ENCODE results near the gene GRIN2C.

DNA sequence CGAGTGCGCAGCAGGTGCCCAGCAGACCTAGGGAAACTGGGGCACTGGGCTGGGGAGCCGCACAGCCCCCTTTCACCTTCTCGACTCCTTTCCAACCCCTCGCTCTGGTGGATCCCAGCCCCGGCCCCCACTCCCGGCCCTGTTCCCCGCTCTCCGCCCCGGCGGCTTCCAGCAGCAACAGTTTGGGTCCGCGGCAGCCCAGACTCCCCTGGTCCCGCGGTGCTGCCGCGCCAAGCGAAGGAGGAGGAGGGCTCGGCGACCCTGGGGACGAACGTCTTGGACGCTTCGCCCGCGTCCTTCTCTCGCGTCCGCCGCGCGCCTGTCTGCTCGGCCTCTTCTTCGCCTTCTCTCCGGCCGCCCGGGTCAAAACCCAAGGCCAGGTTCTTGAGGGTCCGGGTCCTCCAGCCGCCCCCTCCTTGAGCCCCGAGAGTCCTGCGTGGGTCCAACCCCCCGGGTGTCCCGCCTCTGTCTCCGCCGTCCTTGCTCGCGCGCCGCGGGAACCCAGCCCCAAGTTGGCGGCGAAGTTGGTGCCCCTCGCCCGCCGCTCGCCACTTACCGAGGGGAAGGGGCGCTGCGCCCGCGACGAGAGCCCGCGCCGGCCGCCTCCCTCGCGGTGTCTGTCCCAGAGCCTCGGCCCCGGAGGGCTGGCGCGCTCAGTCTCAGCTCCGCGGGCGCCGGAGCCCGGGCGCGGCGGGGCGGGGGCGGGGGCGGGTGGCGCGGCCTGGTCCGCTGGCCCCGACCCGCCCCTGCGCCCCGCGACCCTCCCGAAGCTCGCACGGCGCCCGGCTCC, 1.4 kb upstream of the GRIN2C start:
- TF ChIP-seq ZFX (CRISPR knock-in tag; IDR thresholded peaks at IDR 0.05) (no peak), SAP30 (IDR thresholded peaks at IDR 0.05; ENCODE audit: borderline replicate concordance, insufficient read depth, low read depth, low read length, poor library complexity, severe bottlenecking) (no peak), ZEB2 (IDR thresholded peaks at IDR 0.05) (no peak), NRF1 (conservative IDR thresholded peaks at IDR 0.05 in 1 of 2, IDR thresholded peaks at IDR 0.05 in 1 of 2) (no peak), BDP1 (IDR thresholded peaks at IDR 0.05; ENCODE audit: insufficient read depth, insufficient read length) (no peak), ZNF24 (IDR thresholded peaks at IDR 0.05) (no peak), ZNF766 (CRISPR knock-in tag; conservative IDR thresholded peaks at IDR 0.05) (no peak), CEBPB (tag; IDR thresholded peaks at IDR 0.05) (no peak), ZNF134 (CRISPR knock-in tag; conservative IDR thresholded peaks at IDR 0.05) (no peak), HCFC1 (IDR thresholded peaks at IDR 0.05; ENCODE audit: low read depth, low read length) (no peak)
- TF ChIP-seq, protein P1, sequence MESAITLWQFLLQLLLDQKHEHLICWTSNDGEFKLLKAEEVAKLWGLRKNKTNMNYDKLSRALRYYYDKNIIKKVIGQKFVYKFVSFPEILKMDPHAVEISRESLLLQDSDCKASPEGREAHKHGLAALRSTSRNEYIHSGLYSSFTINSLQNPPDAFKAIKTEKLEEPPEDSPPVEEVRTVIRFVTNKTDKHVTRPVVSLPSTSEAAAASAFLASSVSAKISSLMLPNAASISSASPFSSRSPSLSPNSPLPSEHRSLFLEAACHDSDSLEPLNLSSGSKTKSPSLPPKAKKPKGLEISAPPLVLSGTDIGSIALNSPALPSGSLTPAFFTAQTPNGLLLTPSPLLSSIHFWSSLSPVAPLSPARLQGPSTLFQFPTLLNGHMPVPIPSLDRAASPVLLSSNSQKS (CRISPR knock-in tag; IDR thresholded peaks at IDR 0.05) = no peak
- TF ChIP-seq, protein P2, sequence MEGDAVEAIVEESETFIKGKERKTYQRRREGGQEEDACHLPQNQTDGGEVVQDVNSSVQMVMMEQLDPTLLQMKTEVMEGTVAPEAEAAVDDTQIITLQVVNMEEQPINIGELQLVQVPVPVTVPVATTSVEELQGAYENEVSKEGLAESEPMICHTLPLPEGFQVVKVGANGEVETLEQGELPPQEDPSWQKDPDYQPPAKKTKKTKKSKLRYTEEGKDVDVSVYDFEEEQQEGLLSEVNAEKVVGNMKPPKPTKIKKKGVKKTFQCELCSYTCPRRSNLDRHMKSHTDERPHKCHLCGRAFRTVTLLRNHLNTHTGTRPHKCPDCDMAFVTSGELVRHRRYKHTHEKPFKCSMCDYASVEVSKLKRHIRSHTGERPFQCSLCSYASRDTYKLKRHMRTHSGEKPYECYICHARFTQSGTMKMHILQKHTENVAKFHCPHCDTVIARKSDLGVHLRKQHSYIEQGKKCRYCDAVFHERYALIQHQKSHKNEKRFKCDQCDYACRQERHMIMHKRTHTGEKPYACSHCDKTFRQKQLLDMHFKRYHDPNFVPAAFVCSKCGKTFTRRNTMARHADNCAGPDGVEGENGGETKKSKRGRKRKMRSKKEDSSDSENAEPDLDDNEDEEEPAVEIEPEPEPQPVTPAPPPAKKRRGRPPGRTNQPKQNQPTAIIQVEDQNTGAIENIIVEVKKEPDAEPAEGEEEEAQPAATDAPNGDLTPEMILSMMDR (IDR thresholded peaks at IDR 0.05 in 2 of 3, conservative IDR thresholded peaks at IDR 0.05 in 1 of 3; ENCODE audit: insufficient read depth in 2 of 3, low read depth in 1 of 3, low read length in 3 of 3) = no peak
- TF ChIP-seq, protein P3, sequence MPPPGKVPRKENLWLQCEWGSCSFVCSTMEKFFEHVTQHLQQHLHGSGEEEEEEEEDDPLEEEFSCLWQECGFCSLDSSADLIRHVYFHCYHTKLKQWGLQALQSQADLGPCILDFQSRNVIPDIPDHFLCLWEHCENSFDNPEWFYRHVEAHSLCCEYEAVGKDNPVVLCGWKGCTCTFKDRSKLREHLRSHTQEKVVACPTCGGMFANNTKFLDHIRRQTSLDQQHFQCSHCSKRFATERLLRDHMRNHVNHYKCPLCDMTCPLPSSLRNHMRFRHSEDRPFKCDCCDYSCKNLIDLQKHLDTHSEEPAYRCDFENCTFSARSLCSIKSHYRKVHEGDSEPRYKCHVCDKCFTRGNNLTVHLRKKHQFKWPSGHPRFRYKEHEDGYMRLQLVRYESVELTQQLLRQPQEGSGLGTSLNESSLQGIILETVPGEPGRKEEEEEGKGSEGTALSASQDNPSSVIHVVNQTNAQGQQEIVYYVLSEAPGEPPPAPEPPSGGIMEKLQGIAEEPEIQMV (tag; conservative IDR thresholded peaks at IDR 0.05; ENCODE audit: low read depth) = no peak

Measured in K562 (cell line).